DMS53 treated with DMSO at 0.1 percent for 48 hours (cell line): ENCODE measurements around the gene ZNF423.
"Not testable (repeated sequence)": the region's sequence is repeated elsewhere in the genome, so short reads cannot be mapped to it uniquely, and the experiment has no call there.

Experiments
- DNase-seq: peaks from one replicate; lab custom pipeline; 2025; ENCODE audit not compliant: unreplicated experiment; lab: John Stamatoyannopoulos, UW

The ZNF423 gene

DNA sequence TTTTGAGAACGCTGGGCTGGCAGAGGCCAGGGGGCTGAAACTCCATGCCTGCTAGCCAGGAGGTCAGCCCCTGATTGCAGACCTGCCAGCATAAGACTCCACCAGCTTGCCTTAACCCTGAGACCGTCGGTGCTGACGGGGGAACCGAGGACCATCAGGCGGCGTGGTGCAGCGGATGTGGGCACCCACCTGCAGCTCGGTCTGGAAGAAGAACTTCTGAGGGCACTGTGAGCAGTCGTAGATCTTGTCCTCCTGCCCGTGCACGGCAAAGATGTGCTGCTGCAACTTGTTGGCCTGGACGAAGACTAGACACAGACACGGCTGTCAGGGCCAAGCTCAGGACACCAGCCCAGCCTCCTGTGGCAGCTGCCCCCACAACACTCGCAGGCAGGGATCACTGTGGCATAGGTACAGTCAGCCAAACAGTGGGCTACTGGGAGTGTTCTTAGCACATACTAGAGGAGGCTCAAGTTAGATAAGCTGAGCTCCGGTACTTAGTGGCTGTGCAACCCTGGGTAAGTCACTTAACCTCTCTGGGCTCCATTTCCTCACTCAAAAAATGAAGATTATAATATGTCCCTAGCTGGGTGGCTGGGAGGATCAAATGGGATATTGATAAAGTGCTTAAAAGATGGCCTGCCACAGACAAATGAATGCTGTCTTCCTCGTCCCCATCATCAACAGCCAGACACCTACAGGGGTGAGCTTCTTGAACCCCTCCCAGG, 332.3 kb downstream of the ZNF423 start:
- DNase-seq: no peak

DNA sequence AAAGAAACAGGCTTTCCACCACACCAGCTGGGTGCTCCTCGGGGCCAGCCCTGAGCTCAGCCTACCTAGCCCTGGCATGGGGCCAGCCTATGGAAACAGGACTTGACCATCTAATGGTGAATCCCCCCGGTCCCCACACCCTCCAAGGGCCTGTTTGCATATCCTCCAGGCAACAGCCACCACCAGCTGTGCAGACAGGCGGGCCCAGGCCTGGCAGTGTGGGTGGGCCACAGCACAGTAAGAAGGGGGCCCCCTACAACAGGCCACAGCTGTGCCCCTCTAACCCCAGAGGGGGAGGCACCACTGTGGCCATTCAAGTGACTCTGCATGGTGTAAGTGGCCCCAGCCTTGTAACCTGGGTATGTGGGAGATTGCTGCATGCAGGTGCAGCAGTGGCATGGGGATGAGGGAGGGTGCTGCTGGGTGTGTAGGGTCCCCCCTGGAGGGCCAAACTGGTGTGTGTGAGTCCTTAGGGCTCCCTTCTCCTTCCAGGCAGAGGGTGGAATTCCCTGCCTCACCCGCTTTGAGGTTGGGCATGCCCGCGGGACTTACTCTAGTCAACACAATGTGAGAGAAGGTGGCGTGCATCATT, 334.1 kb downstream of the ZNF423 start:
- no peak for DNase-seq

- no peak for DNase-seq
These were observed 335.3 kb downstream of the ZNF423 start for GRCh38 chr16:49520492-49521038.

DNA sequence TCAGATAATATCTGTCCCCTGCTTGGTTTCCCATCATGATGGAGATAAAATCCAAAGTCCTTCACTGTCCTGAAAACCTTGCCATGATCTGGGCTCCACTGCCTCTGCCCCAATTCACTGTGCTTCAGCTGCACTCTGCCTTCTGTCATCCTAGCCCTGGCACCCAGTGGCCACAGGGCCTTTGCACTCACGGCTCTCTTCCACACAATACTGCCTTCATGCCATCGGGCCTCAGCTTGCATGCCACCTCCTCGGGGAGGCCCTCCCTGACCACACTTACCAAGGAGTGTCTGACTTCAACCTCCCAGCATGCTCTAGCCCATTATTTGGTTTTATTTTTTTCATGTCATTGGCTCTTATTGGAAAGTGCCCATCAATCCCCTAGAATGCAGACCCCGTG, 336.2 kb downstream of the ZNF423 start:
- no peak for DNase-seq

- DNase-seq: no peak
These were observed 336.8 kb downstream of the ZNF423 start for GRCh38 chr16:49519008-49519656.

DNA sequence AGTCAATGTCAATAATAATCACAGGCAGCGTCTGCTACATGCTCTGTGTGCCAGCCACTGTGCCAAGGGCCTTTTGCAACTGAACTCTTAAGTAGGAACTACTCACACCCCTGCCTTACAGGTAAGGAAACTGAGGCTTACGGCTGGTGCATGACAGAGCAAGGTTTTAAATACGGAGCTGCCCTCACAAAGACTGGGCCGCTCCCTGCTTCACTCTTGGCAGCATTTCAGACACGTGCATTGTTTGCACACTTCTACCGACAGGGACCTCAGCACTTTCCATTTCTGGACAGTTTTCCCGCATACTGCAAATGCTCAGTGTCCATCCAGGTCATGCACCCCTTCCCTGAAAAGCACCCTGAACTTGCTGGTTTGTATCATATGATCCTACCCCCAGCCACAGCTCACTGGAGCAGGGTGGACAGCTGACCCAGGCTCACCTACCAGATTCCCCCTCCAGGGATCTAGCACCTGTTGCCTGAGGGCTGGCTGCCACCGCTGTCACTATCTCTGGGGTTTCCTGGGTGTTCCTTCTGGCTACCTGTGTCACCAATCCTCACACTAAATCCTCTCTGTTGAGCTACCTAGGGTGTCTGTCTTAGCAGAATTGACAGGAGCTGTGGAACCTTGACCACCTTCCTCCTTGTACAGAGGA, 339.4 kb downstream of the ZNF423 start:
- DNase-seq: no peak

GRCh38 chr16:49515861-49516260, 340.1 kb downstream of the ZNF423 start:
- DNase-seq: no peak

DNA sequence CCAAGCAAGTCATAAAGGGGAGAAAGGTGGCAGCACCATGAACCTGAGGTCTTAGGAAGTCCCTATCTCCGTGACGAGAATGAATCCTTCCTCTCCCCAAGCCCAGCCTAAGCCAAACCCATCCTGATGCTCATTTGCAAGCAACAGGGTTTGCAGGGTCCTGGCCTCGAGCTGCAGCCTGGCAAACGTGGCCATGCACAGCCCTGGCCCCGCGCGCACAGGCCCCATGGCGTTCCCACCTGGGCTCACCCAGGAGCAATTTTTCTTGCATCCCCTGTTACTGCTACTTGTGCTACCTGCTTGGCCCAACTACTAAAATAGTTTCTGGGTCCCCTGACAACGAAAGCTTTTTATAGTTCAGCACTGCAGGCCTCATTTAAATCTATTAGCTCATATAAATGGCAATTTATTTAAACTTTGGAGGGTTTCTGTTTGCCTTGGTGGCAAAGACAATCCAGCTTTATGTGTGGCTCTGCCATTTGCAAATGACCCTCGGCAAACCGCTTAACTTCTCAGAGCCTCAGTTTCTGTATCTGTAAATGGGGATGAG, 340.8 kb downstream of the ZNF423 start:
- no peak for DNase-seq

DNA sequence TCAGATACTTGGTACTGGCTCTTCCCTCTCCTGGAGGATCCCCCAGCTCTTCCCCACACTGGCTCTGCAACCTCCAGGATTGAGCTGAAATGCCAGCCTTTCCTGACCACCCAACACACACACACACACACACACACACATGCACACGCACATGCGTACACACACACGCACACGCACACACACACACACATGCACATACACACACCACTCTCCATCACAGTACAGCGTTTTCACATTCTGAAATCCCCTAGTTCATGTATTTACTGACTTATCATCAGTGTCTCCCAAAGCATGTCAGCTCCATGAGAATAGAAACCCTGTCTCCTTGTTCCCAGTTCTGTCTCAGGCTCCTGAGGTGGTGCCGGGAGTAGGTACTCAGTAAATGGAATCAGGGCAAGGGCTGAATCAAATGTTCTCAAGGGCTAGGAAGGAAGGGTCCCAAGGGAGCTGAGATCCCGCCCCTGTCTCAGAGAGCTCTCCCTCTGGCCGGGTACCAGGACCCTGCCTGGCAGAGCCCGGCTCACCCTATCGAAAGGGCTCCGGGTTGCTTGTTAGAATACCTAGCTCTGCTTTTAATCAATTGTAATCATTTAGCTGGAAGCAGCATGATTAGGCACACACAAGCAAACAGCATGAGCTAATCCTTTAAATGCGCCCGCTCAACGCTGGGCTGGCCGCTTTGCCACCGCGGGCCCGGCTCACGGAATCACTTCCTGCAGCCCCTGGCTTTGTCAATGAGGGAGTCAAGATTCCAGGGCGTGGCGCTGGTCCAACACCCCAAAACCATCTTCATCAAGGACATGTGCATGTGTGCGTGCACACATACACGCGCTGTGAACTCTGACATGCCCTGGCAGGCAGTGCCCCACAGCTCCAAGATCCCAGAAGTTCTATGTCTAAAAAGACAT, 341.6 kb downstream of the ZNF423 start:
- DNase-seq: no peak

DNA sequence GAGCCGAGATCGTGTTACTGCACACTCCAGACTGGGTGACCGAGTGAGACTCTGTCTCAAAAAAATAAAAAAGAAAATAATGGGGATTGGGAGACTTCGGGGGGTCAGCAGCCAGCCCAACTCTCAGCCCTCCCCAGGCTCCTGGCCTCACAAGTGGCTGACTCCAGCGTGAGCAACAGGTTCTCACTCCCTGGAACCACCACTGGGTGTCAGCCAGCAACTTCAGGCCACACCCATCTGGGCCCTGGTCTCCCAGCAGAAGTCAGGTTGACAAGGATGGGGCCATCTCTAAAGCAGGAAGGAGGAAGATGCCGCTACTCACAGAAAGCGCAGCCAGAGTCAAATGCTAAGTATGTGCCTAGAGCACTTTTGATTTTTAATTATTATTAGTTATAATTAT, 342.9 kb downstream of the ZNF423 start:
- DNase-seq: no peak

- DNase-seq: no peak
These were observed 345.1 kb downstream of the ZNF423 start for GRCh38 chr16:49510654-49511305.

- DNase-seq: no peak
These were observed 345.8 kb downstream of the ZNF423 start for GRCh38 chr16:49510141-49510540.

- not testable (repeated sequence) for DNase-seq
These were observed 349.6 kb downstream of the ZNF423 start for GRCh38 chr16:49506058-49507013.

- no peak for DNase-seq
These were observed 350.4 kb downstream of the ZNF423 start for GRCh38 chr16:49505556-49505955.

GRCh38 chr16:49504626-49505025, 351.3 kb downstream of the ZNF423 start:
- DNase-seq: no peak

DNA sequence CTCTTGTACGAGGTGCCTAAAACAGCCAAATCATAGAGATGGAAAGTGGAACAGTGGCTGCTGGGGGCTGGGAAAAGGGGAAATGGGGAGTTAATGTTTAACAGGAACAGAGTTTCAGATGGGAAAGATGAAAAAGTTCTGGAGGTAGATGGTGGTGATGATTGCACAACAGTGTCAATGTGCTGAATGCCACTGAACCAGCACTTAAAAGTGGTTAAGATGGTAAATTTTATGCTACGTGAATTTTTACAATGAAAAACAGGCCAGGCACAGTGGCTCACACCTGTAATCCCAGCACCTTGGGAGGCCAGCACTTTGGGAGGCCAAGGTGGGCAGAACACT, 351.9 kb downstream of the ZNF423 start:
- DNase-seq: no peak

GRCh38 chr16:49503256-49504022, 352.5 kb downstream of the ZNF423 start:
- no peak for DNase-seq
